ENCODE measurements around the gene SMIM14.
"Not testable (repeated sequence)": the region's sequence is repeated elsewhere in the genome, so short reads cannot be mapped to it uniquely, and the experiment has no call there.

The SMIM14 gene

DNA sequence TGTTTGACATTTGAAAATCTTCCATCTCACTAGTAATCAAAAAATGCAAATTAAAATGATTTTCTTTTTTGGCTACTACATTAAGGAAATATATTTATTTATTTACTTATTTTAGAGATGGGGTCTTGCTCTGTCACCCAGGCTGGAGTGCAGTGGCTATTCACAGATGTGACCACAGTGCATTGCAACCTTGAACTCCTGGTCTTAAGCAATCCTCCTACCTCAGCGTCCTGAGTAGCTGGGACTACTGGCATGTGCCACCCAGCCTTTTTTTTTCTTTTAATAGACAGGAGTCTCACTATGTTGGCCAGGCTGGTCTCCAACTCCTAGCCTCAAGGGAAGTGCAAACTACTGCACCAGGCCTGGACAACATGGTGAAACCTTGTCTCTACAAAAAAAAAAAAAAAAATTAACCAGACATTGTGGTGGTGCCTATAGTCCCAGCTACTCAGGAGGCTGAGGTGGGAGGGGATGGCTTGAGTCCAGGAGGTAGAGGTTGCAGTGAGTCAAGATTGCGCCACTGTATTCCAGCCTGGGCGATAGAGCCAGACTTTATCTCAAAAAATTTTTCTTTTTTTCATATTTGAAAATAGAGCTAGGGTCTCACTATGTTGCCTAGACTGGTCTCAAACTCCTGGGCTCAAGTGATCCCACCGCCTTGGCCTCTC, 4.4 kb upstream of the SMIM14 start:
- DNase-seq = no peak

DNA sequence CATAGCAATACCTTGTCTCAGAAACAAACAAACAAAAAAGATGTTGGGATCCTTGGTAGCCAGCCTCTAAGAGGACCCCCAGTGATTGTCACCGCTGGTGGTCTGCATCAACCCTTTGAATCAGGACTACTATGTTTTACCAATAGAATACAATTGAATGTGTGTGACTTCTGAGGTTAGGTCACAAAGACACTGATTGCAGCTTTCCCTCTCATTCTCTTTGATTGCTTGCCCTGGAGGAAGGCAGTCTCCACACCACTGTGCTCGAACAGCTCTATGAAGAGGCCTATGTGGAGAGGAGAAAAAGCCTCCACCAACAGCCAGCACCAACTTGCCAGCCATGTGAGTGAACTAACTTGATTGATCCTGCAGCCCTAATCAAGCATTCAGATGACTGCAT, 2.8 kb upstream of the SMIM14 start:
- DNase-seq = no peak

DNA sequence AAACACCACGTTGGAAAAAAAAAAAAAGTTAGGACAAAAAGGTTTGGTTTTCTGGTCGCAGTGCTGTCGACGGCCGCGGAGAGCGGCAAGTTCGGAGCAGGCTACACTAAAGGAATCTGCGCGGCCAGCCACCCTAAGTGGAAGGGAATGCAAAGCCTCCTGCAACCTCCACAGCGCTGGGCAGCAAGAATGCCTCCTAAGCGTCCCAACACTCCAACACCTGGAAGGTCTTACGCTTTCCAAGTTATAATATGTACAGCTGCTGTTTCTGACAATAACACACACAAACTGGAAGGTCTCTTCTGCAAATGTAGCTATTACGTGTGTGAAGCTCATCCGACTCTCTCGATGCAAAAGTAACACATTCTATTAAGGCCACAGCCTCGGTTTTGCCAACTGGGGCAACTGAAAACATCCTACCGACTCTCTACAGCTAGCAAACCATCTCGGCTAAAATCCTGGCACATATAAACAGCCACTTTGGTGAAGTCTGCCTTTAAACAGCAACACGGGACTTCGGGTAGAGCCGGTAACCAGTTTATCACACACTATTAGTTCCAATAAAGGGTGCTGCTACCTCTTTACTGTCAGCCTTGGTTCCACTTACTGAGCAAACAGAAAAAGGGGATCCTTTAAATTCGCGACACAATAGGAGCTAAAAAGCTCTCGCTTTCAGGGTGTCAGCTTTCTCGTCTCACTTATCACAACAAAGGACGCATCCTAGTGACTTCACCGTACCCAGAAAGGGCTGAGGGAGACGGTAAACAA, 895 bp downstream of the SMIM14 start:
- peak; percentile 79 for DNase-seq

DNA sequence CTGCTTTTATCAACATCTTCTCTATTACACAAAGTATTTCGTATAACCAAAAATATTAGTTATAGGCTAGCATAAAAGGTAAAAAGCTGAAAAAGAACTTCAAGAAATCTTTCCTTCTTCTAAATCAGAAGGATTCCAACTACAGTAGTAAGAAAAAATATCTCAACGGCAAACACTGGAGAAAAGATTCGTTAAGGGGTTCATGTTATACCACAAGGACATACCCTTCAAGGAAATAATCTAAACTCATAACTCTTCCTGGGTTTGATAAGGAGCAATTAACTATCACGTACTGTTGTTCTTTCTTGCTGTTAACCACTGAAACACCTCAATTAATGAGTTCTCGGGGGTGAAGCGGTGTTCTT, 1.5 kb downstream of the SMIM14 start:
- DNase-seq = peak; percentile 50

DNA sequence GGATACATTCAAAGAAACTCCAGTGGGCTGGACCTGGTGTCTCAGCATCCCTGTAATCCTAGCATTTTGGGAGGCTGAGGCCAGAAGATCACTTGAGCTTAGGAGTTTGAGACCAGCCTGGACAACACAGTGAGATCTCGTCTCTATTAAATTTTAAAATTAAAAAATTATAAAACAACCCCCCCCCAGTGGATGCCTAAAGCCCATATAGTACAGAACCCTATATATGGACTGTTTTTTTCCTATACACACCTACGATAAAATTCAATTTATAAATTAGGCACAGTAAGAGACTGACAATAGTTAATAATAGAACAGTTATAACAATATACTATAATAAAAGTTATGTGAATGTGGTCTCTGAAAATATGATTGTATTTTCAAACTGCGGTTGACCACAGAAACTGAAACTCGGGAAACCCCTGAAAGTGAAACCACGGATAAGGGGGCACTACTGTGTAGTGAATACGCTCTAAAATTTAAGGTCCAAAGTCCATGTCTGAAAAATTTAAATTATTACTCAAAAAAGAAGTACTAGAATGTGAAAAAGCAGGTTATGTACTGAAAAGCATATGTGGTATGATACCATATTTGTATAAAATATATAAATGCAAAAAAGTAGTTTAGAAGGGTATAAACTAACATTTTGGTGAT, 2.0 kb downstream of the SMIM14 start:
- no peak for DNase-seq

DNA sequence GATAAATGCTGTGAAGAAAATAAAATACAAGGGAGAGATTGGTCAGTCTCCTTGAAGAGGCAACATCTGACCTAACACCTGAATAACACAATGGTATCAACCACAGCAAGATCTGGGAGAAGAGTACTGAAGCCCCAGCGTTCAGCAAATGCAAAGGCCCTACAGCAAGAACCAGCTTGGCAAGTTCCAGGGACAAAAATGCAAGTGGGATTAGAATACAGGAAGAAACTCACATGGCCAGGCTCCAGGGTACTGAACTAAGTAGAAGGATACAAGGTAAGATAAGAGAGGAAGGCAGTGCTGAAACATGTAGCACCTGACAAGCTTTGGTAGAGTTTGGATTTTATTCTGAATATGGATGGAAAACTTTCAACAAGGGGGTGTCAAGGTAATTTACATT, 3.6 kb downstream of the SMIM14 start:
- no peak for DNase-seq

DNA sequence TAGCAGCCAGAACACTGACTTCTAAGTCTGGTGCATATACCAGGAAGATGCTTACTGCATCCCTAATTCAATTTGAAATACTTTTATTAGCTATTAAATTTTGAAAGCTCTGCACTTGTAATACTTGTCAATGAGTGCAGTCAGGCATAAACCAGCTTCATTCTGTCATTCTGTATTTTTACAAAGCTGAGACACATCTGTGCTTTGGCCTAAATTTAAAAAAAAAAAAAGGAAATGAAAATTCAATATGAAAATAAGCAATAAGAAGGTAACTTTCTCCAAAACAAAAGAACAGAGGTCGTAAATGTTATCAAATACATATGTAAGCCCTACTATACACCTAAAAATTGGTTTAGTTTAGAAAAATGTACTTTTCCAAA, 7.0 kb downstream of the SMIM14 start:
- no peak for DNase-seq

DNA sequence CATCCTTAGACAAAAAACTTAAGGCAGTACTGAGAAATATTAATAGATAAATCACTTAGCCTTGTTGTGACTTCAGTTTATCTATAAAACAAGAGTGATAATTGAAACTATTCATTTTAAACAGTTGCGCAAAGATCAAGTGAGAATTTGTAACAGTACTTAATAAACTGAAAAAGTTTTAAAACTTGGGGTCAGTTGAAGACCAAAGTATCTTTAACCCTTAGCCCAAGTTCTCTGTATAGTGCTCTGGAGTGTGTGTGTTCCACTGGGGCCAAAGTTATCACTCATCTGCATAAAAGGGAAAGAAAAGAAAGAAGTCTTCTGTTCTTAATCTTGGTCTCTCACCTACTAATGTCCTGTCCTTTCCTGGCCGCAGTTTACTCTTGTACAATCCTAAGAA, 11.3 kb downstream of the SMIM14 start:
- DNase-seq = no peak

DNA sequence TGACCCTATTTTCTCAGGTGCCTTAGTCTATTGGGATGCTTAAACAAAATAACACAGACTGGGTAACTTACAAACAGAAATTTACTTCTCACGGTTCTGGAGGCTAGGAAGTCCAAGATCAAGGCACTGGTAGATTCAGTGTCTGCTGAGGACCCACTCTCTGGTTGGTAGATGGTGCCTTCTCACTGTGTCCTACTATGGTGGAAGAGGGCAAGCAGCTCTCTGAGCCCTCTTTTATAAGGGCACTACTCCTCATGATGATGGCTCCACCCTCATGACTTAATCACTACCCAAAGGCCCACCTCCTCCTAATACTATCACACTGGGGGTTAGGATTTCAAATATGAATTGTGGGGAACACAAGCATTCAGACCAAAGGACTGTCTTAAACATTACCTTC, 11.8 kb downstream of the SMIM14 start:
- no peak for DNase-seq

DNA sequence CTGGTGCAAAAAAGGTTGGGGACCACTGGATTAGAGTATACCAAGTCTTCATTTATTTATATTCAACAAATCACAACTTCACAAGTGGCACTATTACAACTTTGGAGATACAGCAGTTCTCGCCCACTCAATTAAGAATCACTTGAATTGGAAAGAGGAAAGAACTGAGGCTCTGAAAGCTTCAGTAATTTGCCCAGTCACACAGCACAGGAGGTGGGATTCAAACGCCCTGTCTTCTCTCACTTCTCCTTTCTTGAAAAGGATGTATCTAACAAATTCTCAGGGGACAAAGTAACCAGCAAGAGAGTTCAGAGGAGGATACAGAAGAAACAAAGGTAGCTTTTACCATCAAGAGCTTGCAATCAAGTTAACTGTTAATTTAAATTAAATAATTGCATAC, 12.4 kb downstream of the SMIM14 start:
- DNase-seq = no peak

DNA sequence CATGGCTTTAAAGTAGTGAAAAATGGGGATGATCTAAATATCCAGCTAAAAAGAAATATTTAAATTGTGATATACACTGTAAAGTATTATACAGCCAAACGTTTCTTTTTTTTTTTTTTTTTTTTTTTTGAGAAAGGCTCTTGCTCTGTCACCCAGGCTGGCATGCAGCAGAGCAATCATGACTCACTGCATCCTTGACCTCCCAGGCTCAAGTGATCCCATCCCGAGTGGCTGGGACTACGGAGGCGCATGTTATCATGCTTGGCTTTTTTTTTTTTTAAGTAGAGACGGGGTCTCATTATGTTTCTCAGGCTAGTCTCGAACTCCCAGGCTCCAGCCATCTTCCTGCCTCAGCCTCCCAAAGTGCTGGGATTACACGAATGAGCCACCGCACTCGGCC, 17.1 kb downstream of the SMIM14 start:
- DNase-seq = no peak

DNA sequence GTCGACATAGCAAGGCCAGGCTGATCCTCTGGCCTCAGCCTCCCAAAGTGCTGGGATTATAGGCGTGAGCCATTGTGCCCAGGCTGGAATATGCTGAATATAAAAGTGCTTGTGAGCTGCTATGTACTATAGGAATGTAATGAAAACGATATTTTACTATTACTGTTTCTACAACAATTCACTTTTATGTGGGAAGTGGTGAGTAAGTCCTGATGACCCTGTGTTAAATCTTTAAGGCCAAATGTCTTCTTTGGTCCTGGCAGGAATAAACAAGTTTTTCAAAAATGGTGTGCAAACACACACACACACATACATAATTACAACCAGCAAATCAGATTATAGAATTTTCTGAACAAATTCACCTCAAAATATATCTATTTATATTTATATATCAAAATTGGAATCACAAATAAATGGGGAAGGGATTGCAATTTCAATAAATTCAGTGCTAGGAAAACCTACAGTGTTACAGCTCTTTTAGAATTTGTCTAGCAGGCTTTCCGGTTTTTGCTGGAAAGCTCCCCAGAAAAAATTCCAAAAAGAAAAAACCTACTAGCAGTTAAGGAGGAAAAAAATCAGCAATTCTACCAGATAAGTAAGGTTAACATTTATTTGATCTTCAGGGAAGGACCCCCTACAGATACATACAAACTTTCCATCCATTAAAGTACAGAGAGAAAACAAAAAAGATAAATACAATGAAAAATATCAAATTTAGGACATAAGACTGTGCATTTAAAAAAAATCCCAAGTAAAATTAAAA, 17.9 kb downstream of the SMIM14 start:
- no peak for DNase-seq

DNA sequence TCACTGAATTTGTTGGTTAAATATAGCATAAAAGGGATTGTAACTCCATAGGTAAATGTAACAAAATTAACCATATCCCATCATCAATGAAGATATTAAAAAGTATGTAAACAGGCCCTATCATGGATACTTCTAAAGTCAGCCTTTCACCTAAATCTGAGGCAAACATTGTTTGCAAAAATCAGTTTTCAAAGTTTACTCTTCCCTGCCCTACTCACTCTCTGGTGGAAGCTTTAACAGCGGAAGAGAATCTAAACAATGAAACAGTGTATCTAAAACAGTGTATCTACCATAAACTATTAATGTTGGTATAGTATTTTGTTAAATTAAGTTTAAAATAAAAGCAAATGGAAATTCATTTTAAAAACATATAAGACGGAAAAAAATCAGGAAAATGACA, 21.1 kb downstream of the SMIM14 start:
- no peak for DNase-seq

DNA sequence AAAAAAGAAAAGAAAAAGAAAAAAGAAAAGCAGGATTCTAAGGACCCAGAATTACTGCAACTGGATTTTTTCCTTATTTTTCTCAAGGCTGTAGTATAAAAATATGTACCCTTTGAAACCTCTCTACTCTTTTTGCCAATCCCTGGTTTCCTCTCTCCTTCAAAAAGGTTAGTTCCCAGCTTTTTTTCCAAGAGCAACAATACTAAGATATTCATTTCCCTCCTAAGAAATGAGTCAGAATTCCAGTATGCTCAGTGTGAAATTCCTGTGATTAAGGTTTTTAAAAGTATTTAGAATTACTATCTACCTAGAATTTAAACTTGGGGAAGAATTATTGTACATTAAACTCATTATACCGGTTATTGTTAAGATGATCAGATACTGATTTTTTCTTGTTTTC, 22.0 kb downstream of the SMIM14 start:
- no peak for DNase-seq

DNA sequence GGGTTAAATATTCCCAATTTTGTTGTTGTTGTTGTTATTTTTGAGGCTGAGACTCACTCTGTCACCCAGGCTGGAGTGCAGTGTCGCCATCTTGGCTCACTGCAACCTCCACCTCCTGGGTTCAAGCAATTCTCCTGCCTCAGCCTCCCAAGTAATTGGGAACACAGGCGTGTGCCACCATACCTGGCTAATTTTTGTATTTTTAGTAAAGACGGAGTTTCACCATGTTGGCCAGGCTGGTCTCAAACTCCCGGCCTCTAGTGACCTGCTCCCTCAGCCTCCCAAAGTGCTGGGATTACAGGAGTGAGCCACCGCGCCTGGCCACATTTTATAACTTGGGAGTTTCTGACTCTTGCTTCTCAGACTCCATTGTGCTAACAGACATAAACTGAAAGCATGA, 22.6 kb downstream of the SMIM14 start:
- DNase-seq = not testable (repeated sequence)

DNA sequence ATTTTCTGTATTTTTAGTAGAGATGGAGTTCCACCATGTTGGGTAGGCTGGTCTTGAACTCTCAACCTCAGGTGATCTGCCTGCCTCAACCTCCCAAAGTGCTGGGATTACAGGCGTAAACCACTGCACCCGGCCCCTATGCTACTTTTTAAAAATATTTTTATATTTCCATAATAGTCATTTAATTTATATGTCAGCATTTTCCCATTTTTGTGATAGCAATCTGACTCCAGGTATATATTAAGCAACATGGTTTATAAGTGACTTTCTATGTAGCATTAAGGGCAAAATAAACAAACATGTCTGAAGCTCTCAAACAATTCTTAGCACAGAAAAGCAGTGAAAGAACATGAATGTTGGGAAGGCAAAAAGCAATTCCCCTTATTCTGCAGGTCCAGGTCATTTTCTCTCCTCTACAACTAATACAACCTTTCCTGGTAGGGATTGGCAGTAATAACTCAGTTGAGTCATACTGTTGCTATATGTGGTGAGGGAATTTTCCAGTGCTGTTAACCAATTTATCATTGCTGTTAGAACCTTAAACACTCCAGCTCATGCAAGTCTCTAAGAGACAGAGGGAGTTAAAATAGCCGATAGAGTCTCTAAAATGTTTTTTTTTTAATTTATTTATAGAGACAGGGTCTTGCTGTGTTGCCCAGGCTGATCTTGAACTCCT, 24.0 kb downstream of the SMIM14 start:
- DNase-seq = no peak

DNA sequence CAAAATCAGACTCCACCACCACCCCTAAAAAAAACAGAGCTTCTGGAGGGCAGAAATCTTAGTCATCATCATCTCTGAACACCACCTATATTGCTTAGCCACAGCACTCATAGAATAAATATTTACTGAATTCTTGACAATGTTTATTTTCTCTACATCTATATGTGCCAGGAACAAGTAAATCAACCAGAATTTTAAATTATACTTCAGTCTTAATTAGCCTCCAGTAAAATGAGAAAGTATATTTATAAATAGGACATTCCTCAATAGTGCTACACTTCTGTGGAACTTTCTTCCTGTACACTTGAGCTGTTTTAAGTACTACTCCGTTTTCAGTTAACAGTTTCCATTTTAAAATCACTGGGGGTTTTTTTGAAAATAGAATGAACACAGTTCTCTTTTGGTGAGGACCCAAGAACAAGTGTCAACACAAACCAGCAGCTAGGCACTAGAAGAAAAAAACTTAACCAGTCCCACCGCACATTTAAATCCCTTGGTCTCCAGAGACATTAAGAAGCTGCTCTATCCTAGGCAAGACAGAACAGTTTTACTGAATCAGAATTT, 25.5 kb downstream of the SMIM14 start:
- DNase-seq = no peak

DNA sequence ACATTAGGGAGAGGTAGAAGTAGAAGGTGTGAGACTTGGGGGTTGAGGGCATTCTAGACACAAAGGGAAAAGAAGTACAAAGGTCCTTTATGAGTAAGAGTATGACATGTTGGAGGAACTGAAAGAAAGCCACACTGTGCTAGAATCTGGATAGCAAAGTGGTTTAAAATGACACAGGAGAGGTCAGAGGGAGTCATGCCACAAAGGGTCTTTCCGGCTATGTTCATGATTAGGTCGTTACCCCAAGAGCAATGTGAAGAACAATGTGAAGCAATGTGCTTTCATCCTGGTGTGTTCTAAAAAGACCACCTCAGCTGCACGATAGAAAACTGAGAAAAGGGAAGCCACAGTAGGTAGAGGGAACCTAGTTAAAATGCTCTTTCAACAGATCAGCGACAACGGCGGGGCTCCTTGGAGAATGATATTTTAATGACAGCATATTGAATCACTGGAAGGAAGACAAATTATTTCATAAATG, 29.2 kb downstream of the SMIM14 start:
- DNase-seq = peak; percentile 1

DNA sequence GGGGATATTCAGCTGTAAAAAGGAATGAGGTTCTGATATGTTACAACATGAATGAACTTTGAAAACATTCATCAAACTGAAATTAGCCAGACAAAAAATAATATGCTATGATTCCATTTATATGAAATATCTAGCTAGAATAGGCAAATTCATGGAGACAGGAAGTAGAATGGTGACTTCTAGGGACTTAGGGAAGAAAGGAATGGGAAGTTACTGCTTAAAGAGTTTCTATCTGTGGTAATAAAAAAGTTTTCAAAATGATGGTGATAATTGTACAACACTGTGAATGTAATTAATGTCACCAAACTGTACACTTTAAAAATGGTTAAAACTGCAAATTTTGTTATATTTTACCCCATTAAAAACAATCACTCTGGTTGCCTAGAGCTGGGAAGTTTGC, 30.2 kb downstream of the SMIM14 start:
- DNase-seq = no peak

DNA sequence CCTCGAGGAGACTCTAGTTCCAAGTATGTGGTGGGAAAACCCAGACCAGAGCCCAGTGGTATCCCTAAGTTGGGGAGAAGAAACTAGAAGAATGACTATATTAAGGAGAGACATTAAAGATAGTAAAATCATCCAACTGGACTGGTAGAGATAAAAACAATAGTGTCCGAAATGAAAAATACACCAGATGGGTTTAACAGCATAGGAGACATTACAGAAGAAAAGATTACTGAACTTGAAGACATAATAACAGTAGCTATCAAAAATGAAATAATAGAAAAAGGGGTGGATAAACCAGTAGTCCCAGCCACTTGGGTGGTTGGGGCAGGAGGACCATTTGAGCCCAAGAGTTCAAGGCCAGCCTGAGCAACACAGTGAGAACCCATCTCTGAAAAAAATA, 31.9 kb downstream of the SMIM14 start:
- no peak for DNase-seq

DNA sequence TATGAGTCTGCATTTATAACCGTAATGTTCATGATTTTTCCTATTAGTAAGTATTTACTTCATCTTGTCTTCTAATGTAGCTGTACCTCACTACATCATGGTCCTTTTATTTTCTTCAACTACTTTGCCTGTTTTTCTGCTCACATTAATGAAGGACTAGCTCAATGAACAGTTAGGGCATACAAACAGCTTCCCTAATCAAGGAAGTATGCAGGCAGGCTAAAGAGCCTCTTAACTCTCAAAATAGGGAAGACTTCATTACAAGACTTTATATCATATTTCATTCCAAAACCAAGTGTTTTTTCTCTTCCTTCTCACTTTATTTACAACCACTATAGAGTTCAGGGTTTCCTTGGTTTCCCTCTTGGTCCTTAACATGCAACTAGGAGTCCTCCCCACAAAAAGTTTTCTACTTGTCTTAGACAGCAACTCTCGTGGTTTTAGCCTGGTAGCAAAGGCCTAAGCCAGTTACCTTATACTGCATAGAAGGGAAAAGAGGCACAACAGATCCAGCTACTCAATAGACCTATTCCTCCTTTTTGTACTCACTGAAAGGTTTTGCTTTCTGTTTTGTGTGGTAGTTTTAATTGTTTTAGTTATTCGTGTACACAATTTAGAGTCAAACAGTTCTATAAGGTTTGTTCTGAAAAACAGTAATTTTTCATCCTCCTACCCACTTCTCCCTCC, 40.8 kb downstream of the SMIM14 start:
- DNase-seq = no peak

DNA sequence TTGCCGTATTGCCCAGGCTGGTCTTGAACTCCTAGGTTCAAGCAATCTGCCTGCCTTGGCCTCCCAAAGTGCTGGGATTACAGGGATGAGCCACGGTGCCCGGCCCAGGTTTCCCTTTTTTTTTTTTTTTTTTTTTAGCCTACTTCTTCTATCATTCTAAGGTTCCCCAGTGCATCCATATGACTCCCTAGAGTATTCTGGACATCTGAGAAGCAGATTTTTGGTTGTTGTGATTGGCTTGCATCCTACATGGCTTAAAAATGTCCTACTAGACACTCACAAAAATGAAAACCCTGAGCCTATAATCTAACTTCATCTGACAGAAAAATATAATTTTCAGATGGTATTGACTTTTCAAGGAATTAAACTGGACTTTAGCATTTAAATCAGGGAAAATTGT, 41.7 kb downstream of the SMIM14 start:
- DNase-seq = no peak

All from midbrain (tissue), 1 donor.